Tibial nerve (tissue), 4 donors: ENCODE data around the gene KSR1. TPM values are rescaled to one million over a fixed set of nuclear protein-coding genes. Genes with fewer than 3 reads are reported as not detected.
A peak's percentile ranks its signal among the peaks of the same experiment; 100 is the strongest.
"Not testable (repeated sequence)": the region's sequence is repeated elsewhere in the genome, so short reads cannot be mapped to it uniquely, and the experiment has no call there.

Experiments used
- DNase-seq, 2 donors: peaks; one replicate each; pipeline ENCODE4 v3.0.0-alpha.2; 2019; ENCODE audit warnings: low spot score in 2 of 2
- H3K27ac ChIP-seq, 4 donors: fragments of 200-600 bp; sonication (generic) in 3 of 4; one replicate each; pipeline ENCODE4 v1.5.1; 2017 to 2019; ENCODE audit warnings: mild to moderate bottlenecking in 1 of 4
- H3K27me3 ChIP-seq, 2 donors: fragments of 200-600 bp; sonication (generic) in 1 of 2; one replicate each; pipeline versions ENCODE4 v1.5.1 to v1.6.0; 2017 to 2019
- H3K36me3 ChIP-seq, 3 donors: fragments of 200-600 bp; sonication (generic); one replicate each; pipeline ENCODE4 v1.5.1; 2018 to 2019
- H3K4me1 ChIP-seq, 4 donors: fragments of 200-600 bp; sonication (generic) in 3 of 4; one replicate each; pipeline ENCODE4 v1.5.1; 2017 to 2019
- H3K4me3 ChIP-seq, 4 donors: fragments of 200-600 bp; sonication (generic) in 3 of 4; one replicate each; pipeline ENCODE4 v1.5.1; 2017 to 2019; ENCODE audit warnings: mild to moderate bottlenecking in 1 of 4, moderate library complexity in 1 of 4
- H3K9me3 ChIP-seq, 4 donors: fragments of 200-600 bp; sonication (generic) in 3 of 4; one replicate each; pipeline ENCODE4 v1.5.1; 2017 to 2019
- EP300 ChIP-seq, 2 donors: sonication (generic); formaldehyde crosslinking; IDR thresholded peaks; one replicate each; pipeline ENCODE4 v1.6.1; 2017; ENCODE audit warnings: antibody characterized with exemption in 2 of 2, mild to moderate bottlenecking in 1 of 2
- POLR2A ChIP-seq, 2 donors: fragments of 450-650 bp; IDR thresholded peaks; one replicate each; pipeline ENCODE4 v1.6.1; 2017; ENCODE audit warnings: antibody characterized with exemption in 2 of 2, mild to moderate bottlenecking in 2 of 2, moderate library complexity in 2 of 2
- WGBS, 2 donors: methylation state at CpG; one replicate each; pipeline ENCODE4 v1.1.5; 2018; 5-methylcytosine and 5-hydroxymethylcytosine counted together
- total RNA-seq, 4 donors: library from RNA; depleted of rRNA; stranded (reverse); fragments of >200 nt; gene quantifications; one replicate each; pipeline ENCODE4 v1.1.0, GENCODE V29; 2016
- TF ChIP-seq, protein P1 (sequence below), 5 experiments: fragments of 200-600 bp in 3 of 5; fragments of 450-650 bp in 2 of 5; sonication (generic) in 3 of 5; IDR thresholded peaks; one replicate each; pipeline ENCODE4 v1.5.1; 2016 to 2019; ENCODE audit warnings: antibody characterized with exemption in 5 of 5, mild to moderate bottlenecking in 3 of 5, moderate library complexity in 2 of 5

The KSR1 gene
- total RNA-seq, 4 donors from 2014 or later = 45.1 to 110 (median 54.2) TPM

DNA sequence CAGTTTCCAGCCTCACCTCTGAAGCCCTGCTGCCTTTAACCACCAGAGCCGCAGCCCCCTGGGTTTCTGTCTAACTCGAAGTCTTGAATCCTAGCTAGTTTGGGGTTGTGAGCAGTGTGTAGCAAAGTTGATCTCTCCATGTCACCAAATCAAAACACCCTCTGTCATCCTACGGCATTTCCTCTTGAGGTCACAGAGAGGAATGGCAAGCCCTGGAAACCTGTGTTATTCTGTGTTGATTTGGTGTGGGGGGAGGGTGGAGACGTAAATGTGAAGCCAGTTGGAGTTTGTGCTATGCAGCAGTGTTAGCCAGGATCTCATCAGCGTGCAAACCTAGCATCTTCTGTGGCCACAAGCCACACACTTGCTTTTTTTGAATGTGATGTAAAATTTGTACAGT is 169.6 kb downstream of the KSR1 start:
- Histone ChIP-seq H3K27ac (no peak overlapping the region), H3K36me3 (peaks cover 0 to 64% (median 0%) of the 10 kb centered on the region in 3 donors), H3K4me1 (peaks cover 0 to 8% (median 2%) of the 10 kb centered on the region in 4 donors), H3K4me3 (no peak overlapping the region), H3K9me3 (no peaks in the 10 kb centered on the region), H3K27me3 (no peaks in the 10 kb centered on the region)
- TF ChIP-seq EP300 (IDR thresholded peaks at IDR 0.05) (no peak), POLR2A (IDR thresholded peaks at IDR 0.05) (no peak)
- TF ChIP-seq, protein P1, sequence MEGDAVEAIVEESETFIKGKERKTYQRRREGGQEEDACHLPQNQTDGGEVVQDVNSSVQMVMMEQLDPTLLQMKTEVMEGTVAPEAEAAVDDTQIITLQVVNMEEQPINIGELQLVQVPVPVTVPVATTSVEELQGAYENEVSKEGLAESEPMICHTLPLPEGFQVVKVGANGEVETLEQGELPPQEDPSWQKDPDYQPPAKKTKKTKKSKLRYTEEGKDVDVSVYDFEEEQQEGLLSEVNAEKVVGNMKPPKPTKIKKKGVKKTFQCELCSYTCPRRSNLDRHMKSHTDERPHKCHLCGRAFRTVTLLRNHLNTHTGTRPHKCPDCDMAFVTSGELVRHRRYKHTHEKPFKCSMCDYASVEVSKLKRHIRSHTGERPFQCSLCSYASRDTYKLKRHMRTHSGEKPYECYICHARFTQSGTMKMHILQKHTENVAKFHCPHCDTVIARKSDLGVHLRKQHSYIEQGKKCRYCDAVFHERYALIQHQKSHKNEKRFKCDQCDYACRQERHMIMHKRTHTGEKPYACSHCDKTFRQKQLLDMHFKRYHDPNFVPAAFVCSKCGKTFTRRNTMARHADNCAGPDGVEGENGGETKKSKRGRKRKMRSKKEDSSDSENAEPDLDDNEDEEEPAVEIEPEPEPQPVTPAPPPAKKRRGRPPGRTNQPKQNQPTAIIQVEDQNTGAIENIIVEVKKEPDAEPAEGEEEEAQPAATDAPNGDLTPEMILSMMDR (IDR thresholded peaks at IDR 0.05) = no peak
- 78 to 89% methylated on average over 5 of the region's 5 CpGs for WGBS, 2 donors
- DNase-seq = no peak

DNA sequence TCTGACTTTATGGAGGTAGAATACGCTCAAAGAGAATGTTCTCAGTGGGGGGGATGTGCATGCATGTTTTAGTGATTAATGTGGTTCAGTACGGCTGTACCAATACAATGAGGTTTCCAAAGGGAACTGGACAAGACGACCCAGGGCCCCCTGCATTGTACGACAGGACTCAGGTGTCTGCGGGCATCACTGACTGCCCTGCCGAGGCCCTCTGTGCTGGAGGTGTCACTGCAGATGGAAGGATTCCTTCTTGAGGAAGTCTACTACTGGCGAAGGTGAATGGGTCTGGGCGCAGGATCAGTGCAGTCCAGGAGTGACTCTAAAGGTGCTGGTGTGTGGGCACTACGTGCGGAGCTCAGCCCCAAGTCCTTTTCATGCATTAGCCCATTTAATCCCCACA is 171.3 kb downstream of the KSR1 start:
- TF ChIP-seq, protein P1 (IDR thresholded peaks at IDR 0.05) = no peak
- TF ChIP-seq EP300 (IDR thresholded peaks at IDR 0.05) (no peak), POLR2A (IDR thresholded peaks at IDR 0.05) (no peak)

DNA sequence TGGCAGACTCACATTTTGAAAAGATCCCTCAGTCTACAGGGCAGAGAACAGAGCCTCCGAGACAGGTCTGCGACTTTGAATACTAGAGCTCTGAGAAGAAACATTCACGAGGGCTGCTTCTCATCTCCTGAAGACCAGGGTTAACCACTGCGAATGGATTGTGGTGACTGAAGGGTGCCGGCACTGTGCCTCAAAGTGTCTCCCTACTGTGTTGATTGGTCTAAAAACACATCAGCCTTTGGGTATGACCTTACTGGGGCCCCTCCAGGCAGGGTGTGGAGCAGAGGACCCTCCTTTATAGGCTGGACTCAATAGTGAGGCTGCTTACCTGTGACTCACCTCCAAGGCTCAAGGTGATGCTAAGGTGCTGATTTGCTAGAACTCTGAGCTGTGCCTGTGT is 172.1 kb downstream of the KSR1 start:
- Histone ChIP-seq H3K36me3 (peaks cover 0 to 40% (median 0%) of the 10 kb centered on the region in 3 donors), H3K4me3 (no peak overlapping the region), H3K4me1 (peaks cover 0 to 26% (median 18%) of the 10 kb centered on the region in 4 donors), H3K27me3 (no peaks in the 10 kb centered on the region), H3K27ac (no peak overlapping the region), H3K9me3 (no peaks in the 10 kb centered on the region)
- DNase-seq = no peak
- no peak for TF ChIP-seq EP300 (IDR thresholded peaks at IDR 0.05)
- no peak for TF ChIP-seq POLR2A (IDR thresholded peaks at IDR 0.05)
- TF ChIP-seq, protein P1 (IDR thresholded peaks at IDR 0.05) = no peak
- 92 to 93% methylated on average over 5 of the region's 5 CpGs for WGBS, 2 donors

More for the DNA sequence above, 171.3 kb downstream of the KSR1 start:
- Histone ChIP-seq H3K36me3 (peaks cover 0 to 48% (median 0%) of the 10 kb centered on the region in 3 donors), H3K27ac (no peak overlapping the region), H3K9me3 (no peaks in the 10 kb centered on the region), H3K27me3 (no peaks in the 10 kb centered on the region), H3K4me1 (peaks cover 0 to 20% (median 12%) of the 10 kb centered on the region in 4 donors), H3K4me3 (no peak overlapping the region)
- 87 to 93% methylated on average over 10 of the region's 10 CpGs for WGBS, 2 donors
- no peak for DNase-seq

DNA sequence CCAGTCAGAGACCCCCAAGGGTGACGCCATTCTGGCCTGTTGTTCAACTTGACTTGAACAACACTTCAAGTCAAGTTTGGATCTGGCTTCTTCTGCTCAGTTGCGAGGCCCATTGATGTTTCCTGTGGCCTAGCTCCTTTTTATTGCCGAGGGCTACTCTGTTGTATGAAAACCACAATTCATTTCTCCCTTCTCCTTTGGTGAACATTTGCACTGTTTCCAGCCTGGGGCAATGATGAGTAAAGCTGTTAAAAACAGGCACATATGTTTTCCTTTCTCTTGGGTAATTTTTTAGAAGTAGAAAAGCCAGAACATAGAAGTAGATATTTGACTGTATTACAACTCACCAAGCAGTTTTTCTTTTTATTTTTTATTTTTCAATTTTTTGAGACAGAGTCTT is 173.0 kb downstream of the KSR1 start:
- H3K4me1 ChIP-seq = peaks cover 0 to 32% (median 24%) of the 10 kb centered on the region in 4 donors

DNA sequence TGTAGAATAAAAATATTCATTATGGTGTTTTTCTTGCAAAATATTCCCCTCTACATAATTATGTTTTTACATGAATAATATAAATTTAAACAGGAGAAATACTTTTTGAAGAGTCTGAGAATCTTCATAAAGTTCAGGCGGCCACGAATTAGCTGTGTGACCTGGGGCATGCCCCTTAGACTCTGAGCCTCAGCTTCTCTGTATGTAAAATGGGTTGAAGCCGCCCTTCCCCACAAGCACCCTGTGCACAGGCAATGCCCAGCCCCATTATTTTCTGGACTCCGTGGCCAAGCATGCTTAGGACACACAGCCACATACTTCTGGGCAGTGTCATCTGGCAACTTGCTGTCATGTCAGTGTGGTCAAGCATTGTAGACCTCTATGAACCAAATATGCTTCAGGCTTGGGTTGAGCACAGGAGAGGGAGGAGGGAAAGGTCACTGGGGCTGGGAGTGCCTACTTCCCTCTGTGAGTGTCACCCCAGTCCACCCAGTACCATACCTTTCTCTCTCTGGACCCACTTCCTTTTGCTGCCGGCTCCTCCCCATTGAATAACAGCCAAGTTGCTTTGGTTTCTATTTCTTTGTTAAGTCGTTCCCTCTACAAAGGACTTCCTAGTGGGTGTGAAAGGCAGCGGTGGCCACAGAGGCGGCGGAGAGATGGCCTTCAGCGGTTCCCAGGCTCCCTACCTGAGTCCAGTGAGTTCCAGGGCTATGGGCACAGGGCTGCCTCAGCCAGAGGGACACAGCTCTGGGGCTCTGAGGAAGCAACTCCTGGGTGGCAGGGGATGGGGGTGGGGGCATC is 174.6 kb downstream of the KSR1 start, which contains the start of gene LGALS9:
Gene LGALS9 (plus strand): TSS at position 582 of the 804 bp plus-strand sequence. CDS start 78 bp downstream, at position 660.
- no peaks in the 10 kb centered on the region for H3K9me3 ChIP-seq
- peak within 1 kb of the TSS in 3 of 4 donors; percentile 23 to 45 (median 42) for H3K4me3 ChIP-seq
- no peaks in the 10 kb centered on the region for H3K27me3 ChIP-seq
- peak within 1 kb of the TSS in 3 of 4 donors; percentile 64 to 69 (median 67) for H3K27ac ChIP-seq
- H3K4me1 ChIP-seq = peaks cover 0 to 34% (median 24%) of the 10 kb centered on the region in 4 donors
- WGBS, 2 donors = 54 to 56% methylated on average over 10 of the region's 10 CpGs
- no peak for DNase-seq
- peaks cover 0 to 16% (median 0%) of the 10 kb centered on the region in 3 donors for H3K36me3 ChIP-seq
- TF ChIP-seq EP300 (IDR thresholded peaks at IDR 0.05) = no peak
- no peak for TF ChIP-seq POLR2A (IDR thresholded peaks at IDR 0.05)
- TF ChIP-seq, protein P1 (IDR thresholded peaks at IDR 0.05) = no peak

More for the DNA sequence above, 173.0 kb downstream of the KSR1 start:
- DNase-seq, H3K9me3 ChIP-seq, H3K27me3 ChIP-seq, H3K27ac ChIP-seq, H3K4me3 ChIP-seq: not testable (repeated sequence)
- H3K36me3 ChIP-seq = peaks cover 0 to 31% (median 0%) of the 10 kb centered on the region in 3 donors
- WGBS, 2 donors = 59 to 63% methylated on average over 3 of the region's 3 CpGs
